Hair follicle dermal papilla cell (primary cell): ENCODE data around the gene BUB3. TPM values are rescaled to one million over a fixed set of nuclear protein-coding genes. Genes with fewer than 3 reads are reported as not detected.

ENCODE experiments used
- total RNA-seq: library from RNA; depleted of rRNA; stranded (reverse); fragments of >200 nt; gene quantifications from 2 replicates; pipeline ENCODE4 v1.2.3, GENCODE V29; 2012

The BUB3 gene
- 127 and 132 TPM in 2 replicates for total RNA-seq

GRCh38 chr10:123154092-123154710 lies at the start of gene BUB3:
Gene BUB3, plus strand, starts transcription at chr10:123154402. Its CDS starts 516 bp downstream, at chr10:123154918.

GRCh38 chr10:123135415-123136141 lies 18.6 kb upstream of the BUB3 start, which contains the start of gene HMX3:
Gene HMX3, plus strand, starts transcription at chr10:123135970. Its CDS starts 81 bp downstream, at chr10:123136051.

GRCh38 chr10:123147635-123148413 lies 6.4 kb upstream of the BUB3 start, which contains the start of gene HMX2:
Gene HMX2, plus strand, starts transcription at chr10:123148136. Its CDS starts 243 bp downstream, at chr10:123148379.

Other genes starting within 250 kb of the BUB3 start
- gene FAM24A, start 243.8 kb upstream of the BUB3 start, total RNA-seq, result not detected in 2 replicates
- 8.1 and 8.9 TPM in 2 replicates for gene C10orf88, start 200.2 kb upstream of the BUB3 start, total RNA-seq
- gene PSTK, start 174.0 kb upstream of the BUB3 start, total RNA-seq, result 1.3 and 1.6 TPM in 2 replicates
- gene IKZF5, start 145.6 kb upstream of the BUB3 start, total RNA-seq, result 6.8 and 7.2 TPM in 2 replicates
- gene ACADSB, start 145.4 kb upstream of the BUB3 start, total RNA-seq, result 7.5 and 8.4 TPM in 2 replicates
- gene HMX3, start 18.4 kb upstream of the BUB3 start, total RNA-seq, result not detected in 2 replicates
- gene HMX2, start 6.3 kb upstream of the BUB3 start, total RNA-seq, result not detected in 2 replicates